22Rv1 (cell line): Measurements from ENCODE around the gene DOK6.

Experiments used
- H3K27ac ChIP-seq: fragments of 450-650 bp; 2 replicates; pipeline ENCODE4 v1.5.1; 2017
- CTCF ChIP-seq: fragments of 450-650 bp; IDR thresholded peaks from 2 replicates; pipeline ENCODE4 v1.5.1; 2017; ENCODE audit warnings: mild to moderate bottlenecking
- ZFX ChIP-seq: fragments of 450-650 bp; IDR thresholded peaks from 2 replicates; pipeline ENCODE4 v1.6.1; 2017; ENCODE audit warnings: antibody characterized with exemption, borderline replicate concordance

The DOK6 gene

GRCh38 chr18:69754108-69754507 lies 353.4 kb downstream of the DOK6 start:
- H3K27ac ChIP-seq: no peak overlapping the region
- TF ChIP-seq ZFX (no peak), CTCF (no peak)

GRCh38 chr18:69755041-69755440 lies 354.4 kb downstream of the DOK6 start:
- H3K27ac ChIP-seq: no peak overlapping the region
- TF ChIP-seq ZFX: no peak

- no peak for TF ChIP-seq ZFX
- TF ChIP-seq CTCF: no peak
- H3K27ac ChIP-seq: no peak overlapping the region
Observed at GRCh38 chr18:69755856-69756496, 355.3 kb downstream of the DOK6 start.

- no peak for TF ChIP-seq ZFX
- no peak for TF ChIP-seq CTCF
- no peak overlapping the region for H3K27ac ChIP-seq
Observed at GRCh38 chr18:69757733-69758132, 357.0 kb downstream of the DOK6 start.

- TF ChIP-seq ZFX: no peak
- no peak for TF ChIP-seq CTCF
- H3K27ac ChIP-seq: no peak overlapping the region
Observed at GRCh38 chr18:69758458-69758857, 357.8 kb downstream of the DOK6 start.

GRCh38 chr18:69759046-69759445 lies 358.4 kb downstream of the DOK6 start:
- H3K27ac ChIP-seq: no peak overlapping the region
- TF ChIP-seq CTCF: no peak
- no peak for TF ChIP-seq ZFX

- TF ChIP-seq CTCF (no peak), ZFX (no peak)
Observed at GRCh38 chr18:69763002-69763401, 362.3 kb downstream of the DOK6 start.

GRCh38 chr18:69763821-69764220 lies 363.1 kb downstream of the DOK6 start:
- TF ChIP-seq ZFX (no peak), CTCF (no peak)

More at GRCh38 chr18:69763002-69763401, 362.3 kb downstream of the DOK6 start:
- H3K27ac ChIP-seq: no peak overlapping the region

More at GRCh38 chr18:69763821-69764220, 363.1 kb downstream of the DOK6 start:
- no peak overlapping the region for H3K27ac ChIP-seq
